Middle frontal gyrus (tissue), 1 donor: ENCODE results near the gene ZBTB5.
"Not testable (repeated sequence)": the region's sequence is repeated elsewhere in the genome, so short reads cannot be mapped to it uniquely, and the experiment has no call there.

Source experiments
- DNase-seq: peaks from one replicate; pipeline ENCODE4 v3.0.0-alpha.2; 2015; ENCODE audit warnings: low spot score; ENCODE audit errors: extremely low spot score

ZBTB5 gene, protein sequence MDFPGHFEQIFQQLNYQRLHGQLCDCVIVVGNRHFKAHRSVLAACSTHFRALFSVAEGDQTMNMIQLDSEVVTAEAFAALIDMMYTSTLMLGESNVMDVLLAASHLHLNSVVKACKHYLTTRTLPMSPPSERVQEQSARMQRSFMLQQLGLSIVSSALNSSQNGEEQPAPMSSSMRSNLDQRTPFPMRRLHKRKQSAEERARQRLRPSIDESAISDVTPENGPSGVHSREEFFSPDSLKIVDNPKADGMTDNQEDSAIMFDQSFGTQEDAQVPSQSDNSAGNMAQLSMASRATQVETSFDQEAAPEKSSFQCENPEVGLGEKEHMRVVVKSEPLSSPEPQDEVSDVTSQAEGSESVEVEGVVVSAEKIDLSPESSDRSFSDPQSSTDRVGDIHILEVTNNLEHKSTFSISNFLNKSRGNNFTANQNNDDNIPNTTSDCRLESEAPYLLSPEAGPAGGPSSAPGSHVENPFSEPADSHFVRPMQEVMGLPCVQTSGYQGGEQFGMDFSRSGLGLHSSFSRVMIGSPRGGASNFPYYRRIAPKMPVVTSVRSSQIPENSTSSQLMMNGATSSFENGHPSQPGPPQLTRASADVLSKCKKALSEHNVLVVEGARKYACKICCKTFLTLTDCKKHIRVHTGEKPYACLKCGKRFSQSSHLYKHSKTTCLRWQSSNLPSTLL

GRCh38 chr9:37465249-37466036 is at the start of gene ZBTB5:
ZBTB5 (minus strand) TSS chr9:37465450; CDS start chr9:37442551, 22,899 bp downstream.
- peak; percentile 98 for DNase-seq

DNA sequence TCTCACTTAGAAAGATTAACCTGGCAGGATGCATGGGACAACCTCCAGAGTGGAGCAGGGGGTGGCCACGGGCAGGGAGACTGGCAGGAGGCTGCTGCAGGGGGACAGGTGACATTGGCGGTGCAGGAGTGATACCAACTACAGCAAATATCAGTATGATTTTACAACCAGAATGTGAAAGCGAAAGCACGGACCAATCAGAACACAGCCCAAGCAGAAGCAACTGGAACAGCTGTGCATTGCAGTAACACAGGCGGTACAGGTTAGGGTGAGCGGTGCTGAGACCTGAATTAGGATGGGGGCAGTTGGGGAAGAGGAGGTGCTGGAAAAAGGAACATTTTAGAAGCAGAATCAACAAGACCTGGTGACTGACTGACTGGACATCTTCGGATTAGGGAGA is 49.7 kb upstream of the ZBTB5 start:
- DNase-seq = no peak

- not testable (repeated sequence) for DNase-seq
These were observed 49.2 kb upstream of the ZBTB5 start for GRCh38 chr9:37514415-37514814.

- no peak for DNase-seq
These were observed 47.2 kb upstream of the ZBTB5 start for GRCh38 chr9:37512437-37512836.

DNA sequence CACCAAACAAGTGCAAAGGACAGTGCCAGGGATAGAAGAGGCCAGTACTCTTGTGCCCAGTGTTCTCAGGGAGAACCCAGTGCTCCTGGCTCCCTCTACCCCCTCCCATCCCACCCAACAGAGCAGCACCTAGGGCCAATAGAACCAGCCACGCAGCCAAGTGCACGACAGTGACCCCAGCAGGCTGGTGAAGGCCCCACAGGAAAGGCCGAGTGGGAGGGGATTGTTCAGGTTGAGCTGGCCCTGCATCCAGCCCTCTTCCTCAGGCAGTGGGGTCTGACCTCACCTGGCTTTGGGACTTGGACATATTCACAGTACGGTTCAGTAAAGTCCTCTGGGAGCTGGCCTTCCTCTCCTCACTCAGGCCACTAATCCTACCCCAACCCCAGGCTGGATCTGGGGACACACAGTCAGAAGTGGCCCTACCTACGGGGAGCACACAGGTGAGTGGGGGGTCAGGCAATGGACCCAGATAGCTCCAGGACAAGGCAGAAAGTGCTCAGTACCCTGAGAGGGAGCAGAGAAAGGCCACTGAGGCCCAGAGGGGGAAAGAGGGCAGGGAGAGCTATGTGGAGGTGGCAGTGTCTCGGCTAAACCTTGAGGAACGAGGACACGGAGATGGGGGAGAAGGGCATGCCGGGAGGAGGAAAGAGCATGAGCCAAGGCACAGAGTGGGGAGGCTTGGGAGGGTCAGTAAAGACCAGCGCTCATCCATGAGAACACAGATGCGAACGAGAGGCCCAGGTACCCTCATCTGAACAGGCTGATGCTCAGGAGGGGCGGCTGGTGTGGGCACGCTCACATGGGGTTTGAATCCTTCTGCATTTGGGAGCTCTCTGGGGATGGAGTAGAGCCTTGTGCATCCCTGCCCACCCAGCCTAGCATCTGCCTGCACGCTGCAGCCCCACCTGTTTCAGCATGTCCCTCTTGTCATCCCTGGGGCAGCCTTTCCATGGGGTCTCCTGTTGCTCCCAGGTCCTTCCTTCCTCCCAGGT is 46.1 kb upstream of the ZBTB5 start:
- no peak for DNase-seq

DNA sequence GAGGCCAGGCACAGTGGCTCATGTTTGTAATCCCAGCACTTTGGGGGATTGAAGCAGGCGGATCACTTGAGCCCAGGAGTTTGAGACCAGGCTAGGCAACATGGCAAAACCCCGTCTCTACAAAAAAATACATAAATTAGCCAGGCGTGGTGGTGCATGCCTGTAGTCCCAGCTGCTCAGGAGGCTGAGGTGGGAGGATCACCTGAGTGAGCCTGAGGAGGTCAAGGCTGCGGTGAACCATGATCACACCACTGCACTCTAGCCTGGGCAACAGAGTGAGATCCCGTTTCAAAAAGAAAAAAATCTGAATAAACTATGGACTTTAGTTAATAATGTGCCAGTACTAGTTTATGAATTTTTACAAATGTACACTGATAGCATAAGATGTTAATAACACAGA is 44.8 kb upstream of the ZBTB5 start:
- DNase-seq = not testable (repeated sequence)

DNA sequence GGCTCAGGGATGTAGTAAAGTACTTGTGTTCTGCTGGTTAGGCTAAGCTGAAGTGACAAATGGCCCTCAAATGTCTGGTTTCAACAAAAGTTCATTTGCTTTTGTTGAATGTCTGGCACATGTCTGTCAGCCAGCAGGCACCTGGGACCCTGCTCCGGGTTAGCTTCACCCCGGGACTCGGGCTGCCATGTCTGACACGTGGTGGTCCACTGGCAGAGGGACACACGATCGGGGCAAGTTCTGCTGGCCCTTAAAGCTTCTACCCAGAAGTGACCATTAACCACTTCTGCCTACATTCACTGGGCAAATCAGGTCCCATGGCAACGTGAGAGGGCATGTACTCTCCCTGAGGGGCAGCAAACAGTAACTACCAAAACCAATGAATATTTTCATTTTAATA is 44.3 kb upstream of the ZBTB5 start:
- no peak for DNase-seq

DNA sequence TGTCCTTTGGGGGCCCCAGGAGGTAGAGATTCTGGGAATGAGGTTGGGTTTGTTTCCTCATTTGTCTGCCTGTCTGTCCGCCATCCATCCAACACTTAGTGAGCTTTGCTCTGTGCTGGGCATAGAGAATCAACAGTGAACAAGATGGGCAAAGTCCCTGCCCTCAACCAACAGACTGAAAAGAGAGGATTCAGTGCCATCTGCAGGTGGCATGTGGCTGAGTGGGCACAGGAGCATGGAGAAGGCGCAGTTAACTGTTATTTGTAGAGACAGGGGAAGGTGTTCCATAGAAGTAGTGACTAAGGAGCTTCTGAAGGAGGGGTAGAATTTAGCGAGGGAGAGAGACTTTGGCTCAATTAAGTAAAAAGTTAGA is 43.6 kb upstream of the ZBTB5 start:
- no peak for DNase-seq

- DNase-seq = no peak
These were observed 43.0 kb upstream of the ZBTB5 start for GRCh38 chr9:37508135-37508833.

DNA sequence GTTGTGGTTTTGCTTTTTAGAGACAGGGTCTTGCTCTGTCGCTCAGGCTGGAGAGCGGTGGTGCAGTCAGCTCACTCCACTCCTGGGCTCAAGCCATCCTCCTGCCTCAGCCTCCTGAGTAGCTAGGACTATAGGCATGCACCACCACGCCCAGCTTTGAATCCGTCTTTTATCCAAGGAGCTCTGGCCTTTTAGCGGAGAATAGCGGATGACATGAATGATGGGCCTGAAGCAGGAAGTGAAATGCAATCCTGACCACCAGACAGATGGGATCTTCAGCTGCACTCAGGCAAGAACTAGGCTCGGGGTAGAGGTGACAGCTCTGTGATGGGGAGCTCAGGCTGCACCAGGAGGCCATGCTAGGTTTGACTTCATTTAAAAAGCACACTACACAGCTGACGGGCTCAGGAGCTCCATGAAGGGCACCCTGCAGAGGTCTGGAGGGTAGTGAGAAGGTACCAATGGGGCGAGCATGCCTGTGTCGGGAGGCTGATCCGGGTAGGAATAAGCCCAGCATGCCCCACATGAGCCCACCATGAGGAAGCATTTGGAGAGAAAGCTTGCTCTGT is 42.4 kb upstream of the ZBTB5 start:
- DNase-seq = no peak

DNA sequence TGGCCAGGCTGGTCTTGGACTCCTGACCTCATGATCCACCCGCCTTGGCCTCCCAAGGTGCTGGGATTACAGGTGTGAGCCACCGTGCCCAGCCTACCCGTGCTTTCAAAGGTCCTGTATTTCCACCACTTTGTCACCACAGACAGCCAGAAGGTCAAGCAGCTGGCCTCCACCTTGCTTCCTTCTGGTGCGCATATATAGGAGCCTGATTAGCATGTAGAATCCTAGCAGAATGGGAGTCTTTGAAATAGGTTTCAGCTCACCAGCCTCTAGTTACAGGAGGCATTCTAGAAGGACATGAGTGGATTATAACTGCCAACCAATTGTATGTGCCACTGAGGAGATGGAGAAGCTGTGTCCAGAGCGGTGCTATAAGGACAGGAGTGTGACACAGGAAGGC is 39.4 kb upstream of the ZBTB5 start:
- no peak for DNase-seq

- no peak for DNase-seq
These were observed 38.5 kb upstream of the ZBTB5 start for GRCh38 chr9:37503736-37504135.

GRCh38 chr9:37501957-37502596 is 36.8 kb upstream of the ZBTB5 start:
- DNase-seq = no peak

DNA sequence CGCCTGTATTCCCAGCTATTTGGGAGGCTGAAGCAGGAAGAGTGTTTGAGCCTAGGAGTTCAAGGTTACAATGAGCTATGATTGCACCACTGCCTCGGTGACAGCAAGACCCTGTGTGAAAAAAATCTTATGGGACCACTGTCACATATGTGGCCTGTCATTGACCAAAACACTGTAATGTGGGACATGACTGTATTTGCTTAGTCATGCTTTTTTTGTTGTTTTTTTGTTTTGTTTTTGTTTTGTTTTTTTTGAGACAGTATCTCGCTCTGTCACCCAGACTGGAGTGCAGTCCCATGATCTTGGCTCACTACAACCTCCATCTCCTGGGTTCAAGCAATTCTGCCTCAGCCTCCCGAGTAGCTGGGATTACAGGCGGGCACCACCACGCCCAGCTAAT is 34.0 kb upstream of the ZBTB5 start:
- no peak for DNase-seq

DNA sequence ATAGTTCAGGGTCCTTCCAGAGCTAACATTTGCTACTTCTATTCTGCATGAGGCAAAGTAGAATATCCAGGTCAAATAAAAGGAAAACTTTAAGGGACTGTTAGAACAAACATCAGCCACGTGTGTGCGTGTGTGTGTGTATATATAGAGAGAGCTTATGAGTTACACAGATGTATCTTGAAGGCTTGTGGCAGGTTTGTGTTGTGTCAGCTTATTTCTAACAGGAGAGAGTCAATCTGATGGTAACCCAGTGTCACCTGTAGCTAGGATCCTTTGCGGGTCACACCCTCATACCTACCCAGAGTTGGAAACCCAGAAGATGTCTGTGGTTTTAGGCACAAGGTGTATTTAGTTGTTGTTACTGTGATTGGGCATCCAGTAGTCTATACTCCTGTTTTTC is 33.2 kb upstream of the ZBTB5 start:
- DNase-seq = no peak

GRCh38 chr9:37497320-37497719 is 32.1 kb upstream of the ZBTB5 start:
- no peak for DNase-seq

DNA sequence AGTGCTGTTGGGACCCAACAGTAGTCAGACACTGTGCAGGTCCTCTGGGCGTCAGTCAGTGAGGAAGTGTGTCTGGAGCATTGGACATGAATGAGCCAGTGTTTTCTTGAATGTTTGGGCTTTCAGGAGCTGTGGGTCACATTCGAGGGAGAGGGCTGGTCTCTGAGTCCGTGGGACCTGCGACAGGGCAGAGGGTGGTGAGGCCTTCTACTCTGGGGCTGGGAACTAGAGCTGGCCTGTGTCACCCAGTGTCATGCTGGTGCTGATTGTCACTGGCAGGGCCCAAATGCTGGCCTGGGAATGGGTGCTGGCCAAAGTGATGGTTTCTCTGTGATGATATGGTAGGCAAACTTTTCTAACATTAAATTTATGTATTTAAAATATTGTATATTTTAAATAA is 30.8 kb upstream of the ZBTB5 start:
- DNase-seq = no peak

DNA sequence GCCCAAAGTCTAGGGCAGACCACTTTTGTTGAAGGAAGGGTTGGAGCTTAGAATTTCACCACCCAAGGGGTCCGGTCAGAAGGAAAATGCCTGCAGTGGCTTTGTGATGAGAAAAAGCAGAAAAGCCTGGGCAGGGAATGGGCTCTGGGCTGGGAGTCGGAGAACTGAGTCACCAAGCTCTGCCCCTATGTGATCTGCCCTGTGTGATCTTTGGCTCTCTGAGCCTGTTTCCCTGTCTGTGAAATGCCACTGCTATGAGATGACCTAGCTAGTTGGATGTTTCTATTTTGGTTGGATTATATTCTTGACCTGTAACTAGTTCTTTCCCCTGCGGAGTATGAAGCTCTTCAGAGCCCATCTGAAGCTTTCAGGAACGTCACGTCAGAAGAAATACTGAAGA is 30.3 kb upstream of the ZBTB5 start:
- no peak for DNase-seq

DNA sequence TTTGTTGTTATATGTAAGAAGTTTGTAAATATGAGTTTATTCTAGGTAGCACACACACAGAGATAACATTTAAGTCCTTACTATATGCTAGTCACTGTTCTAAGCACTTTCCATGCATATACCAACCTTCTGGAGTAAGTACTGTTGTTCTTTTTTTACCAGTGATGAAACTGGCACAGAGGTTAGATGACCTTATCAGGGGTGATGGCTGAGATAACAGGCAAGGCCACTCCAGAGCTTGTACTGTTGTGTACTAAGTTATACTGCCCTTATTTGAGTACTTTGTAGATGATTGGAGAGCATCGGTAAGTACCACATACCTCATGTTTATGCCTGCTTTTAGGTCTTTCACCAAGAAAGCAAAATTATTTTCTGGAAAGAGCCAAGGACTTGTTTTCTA is 26.7 kb upstream of the ZBTB5 start:
- no peak for DNase-seq
